ENCODE data around the gene HTN3. TPM values are rescaled to one million over a fixed set of nuclear protein-coding genes. Genes with fewer than 3 reads are reported as not detected.

HTN3 gene
- total RNA-seq, 1 experiment from 2014 or later, result not detected

DNA sequence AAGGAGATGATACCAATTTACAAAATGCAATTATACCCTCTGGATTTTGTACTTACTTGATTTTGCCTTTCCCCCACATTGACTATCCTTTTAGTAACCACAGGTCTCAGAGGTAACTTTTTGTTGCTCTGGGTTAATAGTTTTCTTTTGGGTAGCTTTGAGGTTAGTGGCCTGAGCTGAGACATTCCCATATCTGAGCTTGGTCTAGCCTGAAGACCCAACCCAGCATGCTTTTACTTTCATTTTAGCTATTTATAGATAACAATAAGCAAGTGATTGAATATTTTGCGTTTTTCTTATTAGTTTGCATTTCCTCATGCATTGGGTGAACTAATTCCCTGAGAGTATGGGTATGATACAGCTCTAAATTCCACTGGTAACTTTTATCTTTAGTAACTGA lies 33.7 kb downstream of the HTN3 start:
- in situ Hi-C loops (cut with HindIII; ENCODE audit: low pct_unique_long_range_greater_than_20kb, low sequenced_read_pairs), result no loop called here
- no peak for DNase-seq (ENCODE audit: low read depth)

DNA sequence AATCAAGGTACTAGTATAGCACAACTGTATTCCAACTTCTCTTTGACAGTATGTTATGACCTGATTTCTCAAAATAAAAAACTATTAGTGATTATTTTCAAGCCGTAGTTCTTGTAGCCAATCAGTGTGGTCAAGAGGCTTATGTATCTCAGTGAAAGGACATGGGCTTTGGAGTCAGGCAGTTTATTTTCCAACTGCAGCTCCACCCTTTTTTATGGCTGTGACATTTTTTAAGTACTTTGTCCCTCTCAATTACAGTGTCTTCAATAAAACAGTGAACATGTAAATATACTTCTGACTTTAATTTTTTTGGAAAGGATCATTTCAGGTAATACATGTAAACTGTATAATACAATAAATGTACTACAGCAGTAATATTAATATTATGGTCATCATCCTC lies 51.9 kb downstream of the HTN3 start:
- in situ Hi-C loops (cut with HindIII; ENCODE audit: low pct_unique_long_range_greater_than_20kb, low sequenced_read_pairs), result no loop called here
- no peak for DNase-seq (ENCODE audit: low read depth)

Other genes with a start within 250 kb of the HTN3 start
- not detected in 2 replicates for gene SULT1E1, start 168.3 kb upstream of the HTN3 start, total RNA-seq (2014; rRNA removed; shearing (Covaris generic); ENCODE audit: low replicate concordance)
- gene CSN1S1, start 97.4 kb upstream of the HTN3 start, total RNA-seq (2014; rRNA removed; shearing (Covaris generic); ENCODE audit: low replicate concordance), result not detected in 2 replicates
- not detected in 2 replicates for gene CSN2, start 62.7 kb upstream of the HTN3 start, total RNA-seq (2014; rRNA removed; shearing (Covaris generic); ENCODE audit: low replicate concordance)
- not detected in 2 replicates for gene STATH, start 32.5 kb upstream of the HTN3 start, total RNA-seq (2014; rRNA removed; shearing (Covaris generic); ENCODE audit: low replicate concordance)
- gene HTN1, start 22.0 kb downstream of the HTN3 start, total RNA-seq (2014; rRNA removed; shearing (Covaris generic); ENCODE audit: low replicate concordance), result 3.4 TPM in 1 of 2 replicates, not detected in the other
- not detected in 2 replicates for gene PRR27, start 125.8 kb downstream of the HTN3 start, total RNA-seq (2014; rRNA removed; shearing (Covaris generic); ENCODE audit: low replicate concordance)
- gene ODAM, start 167.3 kb downstream of the HTN3 start, total RNA-seq (2014; rRNA removed; shearing (Covaris generic); ENCODE audit: low replicate concordance), result not detected in 2 replicates
- gene FDCSP, start 197.7 kb downstream of the HTN3 start, total RNA-seq (2014; rRNA removed; shearing (Covaris generic); ENCODE audit: low replicate concordance), result not detected in 2 replicates
- gene CSN3, start 214.1 kb downstream of the HTN3 start, total RNA-seq (2014; rRNA removed; shearing (Covaris generic); ENCODE audit: low replicate concordance), result not detected in 2 replicates

Data from Caki2 (cell line).